NB4 (cell line): ENCODE measurements around the gene SACS.

Experiments used
- CTCF ChIP-seq: IDR thresholded peaks from one replicate; pipeline ENCODE4 v1.5.1; 2012; ENCODE audit warnings: low read depth, low read length
- MAX ChIP-seq: IDR thresholded peaks from 2 replicates; pipeline ENCODE4 v1.6.1; 2011; ENCODE audit warnings: low read depth, low read length
- MYC ChIP-seq: IDR thresholded peaks from 2 replicates; pipeline ENCODE4 v1.6.1; 2011; ENCODE audit warnings: low read depth, low read length
- POLR2A ChIP-seq: IDR thresholded peaks from 2 replicates; pipeline ENCODE4 v1.6.1; 2011; ENCODE audit warnings: mild to moderate bottlenecking; ENCODE audit not compliant: insufficient read length; ENCODE audit errors: extremely low read depth

- TF ChIP-seq CTCF: no peak
- TF ChIP-seq POLR2A: no peak
- no peak for TF ChIP-seq MAX
- TF ChIP-seq MYC: no peak
Observed at GRCh38 chr13:23288995-23289394, 144.5 kb downstream of the SACS start.
